Activated naive CD4-positive, alpha-beta T cell treated with anti-CD3 and anti-CD28 coated beads, Interleukin-2, amount 50 U/mL, for 72 hours (primary cell): ENCODE measurements around the gene RCCD1. TPM values are rescaled to one million over a fixed set of nuclear protein-coding genes. Genes with fewer than 3 reads are reported as not detected.

ENCODE experiments used
- ATAC-seq, 2 donors: fragments of 150-1000 bp; cut with Tn5 transposase; 2 replicates each; pipeline ENCODE4 v1.10.0; 2021; ENCODE audit warnings: mild to moderate bottlenecking in 2 of 2, moderate library complexity in 2 of 2
- DNase-seq, 2 donors: peaks; one replicate each; pipeline ENCODE4 v3.0.0; 2021 to 2022; ENCODE audit warnings: low spot score in 2 of 2
- H3K27ac Mint-ChIP-seq, 2 donors: one replicate each; pipeline ENCODE4 v1.8.0; 2022; ENCODE audit warnings: mild to moderate bottlenecking in 2 of 2, mixed read lengths in 2 of 2
- H3K36me3 Mint-ChIP-seq, 2 donors: one replicate each; pipeline ENCODE4 v1.8.0; 2022; ENCODE audit warnings: mixed read lengths in 2 of 2
- H3K9me3 Mint-ChIP-seq, 2 donors: one replicate each; pipeline ENCODE4 v1.8.0; 2022; ENCODE audit warnings: mixed read lengths in 2 of 2
- total RNA-seq, 2 donors: library from RNA; stranded (reverse); gene quantifications; one replicate each; pipeline ENCODE4 v1.2.3, GENCODE V29; 2022

Gene RCCD1
- total RNA-seq, 2 donors from 2014 or later, result 37.7 to 58.7 TPM

DNA sequence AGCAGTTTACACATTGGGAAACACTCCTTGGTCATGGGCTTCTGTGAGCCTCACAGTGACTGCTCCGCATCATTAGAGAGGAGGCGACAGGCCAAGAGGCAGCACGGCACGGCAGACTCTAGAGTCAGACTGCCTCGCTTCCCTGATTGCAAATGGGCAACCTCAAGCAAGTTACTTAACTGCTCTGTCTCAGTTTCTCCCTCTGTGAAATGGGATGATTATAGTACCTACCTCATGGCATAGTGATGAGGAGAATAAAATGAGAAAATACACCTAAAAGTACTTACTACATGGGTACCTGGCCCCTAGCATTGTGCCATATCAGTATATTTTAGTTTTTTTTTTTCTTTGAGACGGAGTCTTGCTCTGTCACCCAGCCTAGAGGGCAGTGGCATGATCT lies 4.0 kb upstream of the RCCD1 start:
- Mint-ChIP-seq H3K9me3 (no peaks in the 10 kb centered on the region), H3K27ac (peak overlapping the region in 1 of 2 donors; percentile 36), H3K36me3 (peaks cover 6 to 16% of the 10 kb centered on the region in 2 donors)
- no peak for ATAC-seq
- DNase-seq, result no peak

- Mint-ChIP-seq H3K36me3 (peaks cover 13 to 16% of the 10 kb centered on the region in 2 donors), H3K27ac (peak overlapping the region in 1 of 2 donors; percentile 52), H3K9me3 (no peaks in the 10 kb centered on the region)
- DNase-seq (no peak), ATAC-seq (no peak)
Measured at GRCh38 chr15:90952901-90953677, 1.6 kb upstream of the RCCD1 start.

DNA sequence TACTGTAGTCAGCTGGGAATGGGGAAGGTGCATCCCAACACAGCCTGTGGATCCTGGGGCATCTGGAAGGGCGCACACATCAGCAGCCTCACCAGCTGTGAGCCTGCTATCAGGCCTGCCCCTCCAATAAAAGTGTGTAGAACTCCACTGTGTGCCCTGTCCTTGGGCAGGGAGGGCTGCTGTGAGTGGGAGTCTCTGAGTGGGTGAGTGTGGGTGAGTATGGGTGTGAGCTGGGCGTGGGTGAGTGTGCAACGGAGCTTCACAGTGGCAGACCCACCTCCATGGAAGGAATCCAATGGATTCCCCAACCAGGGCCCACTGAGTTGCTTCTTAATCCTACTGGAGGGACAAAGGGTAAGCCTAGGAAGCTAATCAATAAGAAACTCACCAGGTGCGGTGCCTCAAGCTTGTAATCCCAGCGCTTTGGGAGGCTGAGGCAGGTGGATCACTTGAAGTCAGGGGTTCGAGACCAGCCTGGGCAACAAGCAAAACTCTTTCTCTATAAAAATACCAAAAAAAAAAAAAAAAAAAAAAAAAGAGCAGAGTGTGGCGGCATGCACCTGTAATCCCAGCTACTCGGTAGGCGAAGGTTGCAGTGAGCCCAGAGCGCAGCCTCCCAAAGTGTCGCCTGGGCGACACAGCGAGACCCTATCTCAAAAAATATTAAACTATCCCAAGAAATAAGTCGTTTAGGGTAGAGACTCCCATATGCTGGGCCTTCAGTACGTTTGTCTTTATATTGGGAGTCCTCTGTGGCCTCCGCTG lies 555 bp upstream of the RCCD1 start:
- no peaks in the 10 kb centered on the region for H3K9me3 Mint-ChIP-seq
- peak overlapping the region; percentile 86 to 98 for H3K27ac Mint-ChIP-seq
- ATAC-seq (no peak), DNase-seq (no peak)
- H3K36me3 Mint-ChIP-seq, result peaks cover 13 to 16% of the 10 kb centered on the region in 2 donors

GRCh38 chr15:90955624-90956273 lies 1.1 kb downstream of the RCCD1 start:
- ATAC-seq, result no peak
- Mint-ChIP-seq H3K27ac (peak overlapping the region; percentile 81 to 98), H3K36me3 (peaks cover 19 to 23% of the 10 kb centered on the region in 2 donors), H3K9me3 (no peaks in the 10 kb centered on the region)
- no peak for DNase-seq

GRCh38 chr15:90956274-90957030 lies 1.8 kb downstream of the RCCD1 start:
- Mint-ChIP-seq H3K27ac (peak overlapping the region; percentile 81 to 98), H3K9me3 (no peaks in the 10 kb centered on the region), H3K36me3 (peaks cover 26 to 30% of the 10 kb centered on the region in 2 donors)
- ATAC-seq (no peak), DNase-seq (peak in 1 of 2 donors; percentile 69)

- Mint-ChIP-seq H3K27ac (peak overlapping the region in 1 of 2 donors; percentile 75), H3K9me3 (no peaks in the 10 kb centered on the region), H3K36me3 (peaks cover 27 to 31% of the 10 kb centered on the region in 2 donors)
- no peak for DNase-seq
- no peak for ATAC-seq
Measured at GRCh38 chr15:90957031-90957790, 2.5 kb downstream of the RCCD1 start.

DNA sequence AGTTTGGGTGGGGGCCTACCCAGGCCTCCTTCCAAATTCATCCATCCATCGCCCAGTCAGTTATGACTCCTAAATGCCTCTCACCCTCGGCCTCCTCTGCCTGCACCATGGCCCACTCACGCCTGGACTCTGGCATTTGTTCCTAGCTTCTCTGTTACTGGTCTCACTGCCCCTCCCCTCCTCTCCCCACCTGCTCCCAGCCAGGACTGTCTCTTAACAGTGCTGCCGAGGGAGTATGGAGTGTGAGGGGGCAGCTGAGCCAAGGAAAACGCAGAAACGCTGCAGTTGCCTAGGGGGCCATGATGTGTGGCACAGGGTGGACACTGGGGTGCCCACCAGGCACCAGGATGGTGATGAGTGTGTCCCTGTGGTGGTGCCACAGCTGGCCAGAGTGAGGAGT lies 3.1 kb downstream of the RCCD1 start:
- H3K9me3 Mint-ChIP-seq, result no peaks in the 10 kb centered on the region
- H3K27ac Mint-ChIP-seq, result peak overlapping the region in 1 of 2 donors; percentile 75
- no peak for DNase-seq
- no peak for ATAC-seq
- peaks cover 24 to 31% of the 10 kb centered on the region in 2 donors for H3K36me3 Mint-ChIP-seq

- ATAC-seq, result no peak
- peak overlapping the region in 1 of 2 donors; percentile 85 for H3K27ac Mint-ChIP-seq
- peaks cover 11 to 33% of the 10 kb centered on the region in 2 donors for H3K36me3 Mint-ChIP-seq
- DNase-seq, result no peak
- H3K9me3 Mint-ChIP-seq, result no peaks in the 10 kb centered on the region
Measured at GRCh38 chr15:90959028-90959595, 4.4 kb downstream of the RCCD1 start.

DNA sequence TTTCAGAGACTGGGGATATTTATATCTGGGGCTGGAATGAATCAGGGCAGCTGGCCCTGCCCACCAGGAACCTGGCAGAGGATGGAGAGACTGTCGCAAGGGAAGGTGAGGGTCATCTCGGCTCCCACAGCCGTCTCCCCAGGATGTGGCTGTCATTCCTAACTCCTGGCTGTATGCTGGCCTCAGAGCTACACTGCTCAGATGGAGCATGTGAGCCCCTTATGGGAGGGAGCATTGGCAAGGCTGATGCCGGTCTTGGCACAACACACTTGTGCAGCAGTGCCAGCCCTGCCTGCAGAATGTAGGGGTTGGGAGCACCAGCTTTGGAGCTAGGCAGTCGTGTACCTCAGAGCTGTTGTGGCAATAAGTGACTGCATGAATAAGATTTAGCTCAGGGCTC lies 5.2 kb downstream of the RCCD1 start:
- DNase-seq (no peak), ATAC-seq (no peak)
- Mint-ChIP-seq H3K9me3 (no peaks in the 10 kb centered on the region), H3K27ac (peak overlapping the region in 1 of 2 donors; percentile 85), H3K36me3 (peaks cover 11 to 33% of the 10 kb centered on the region in 2 donors)

DNA sequence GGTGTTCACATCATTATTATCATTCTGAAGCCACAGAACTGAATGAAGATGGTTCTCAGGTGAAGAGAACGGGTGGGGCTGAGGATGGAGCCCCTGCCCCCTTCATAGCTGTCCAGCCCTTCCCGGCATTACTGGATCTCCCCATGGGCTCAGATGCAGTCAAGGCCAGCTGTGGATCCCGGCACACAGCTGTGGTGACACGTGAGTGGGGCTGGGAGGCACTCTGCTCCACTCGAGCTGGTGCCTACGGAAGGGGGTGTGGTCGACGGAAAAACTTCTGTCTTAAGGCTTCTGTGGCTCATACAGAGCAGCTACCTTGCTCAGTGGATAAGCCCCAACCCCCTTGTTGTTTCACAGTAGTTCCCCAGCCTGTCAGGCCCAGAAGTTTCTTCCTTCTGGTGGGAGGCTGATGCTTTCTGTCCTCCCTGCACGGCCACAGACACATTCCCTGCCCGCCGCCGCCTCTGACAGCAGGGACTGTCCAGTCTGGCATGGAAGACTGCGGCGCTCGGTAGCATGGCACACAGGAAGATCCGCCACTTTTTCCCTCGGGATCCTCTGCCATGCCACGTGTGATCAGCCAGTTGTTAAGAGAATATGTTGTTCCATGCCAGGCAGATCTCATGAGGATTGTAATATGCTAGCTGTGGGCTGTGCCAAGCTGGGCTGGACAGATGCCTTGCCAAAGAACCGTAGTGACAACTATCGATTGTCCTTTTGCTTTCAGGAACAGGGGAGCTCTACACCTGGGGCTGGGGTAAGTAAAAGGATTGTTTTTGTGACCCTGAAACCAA lies 5.8 kb downstream of the RCCD1 start:
- Mint-ChIP-seq H3K36me3 (peaks cover 11 to 33% of the 10 kb centered on the region in 2 donors), H3K9me3 (no peaks in the 10 kb centered on the region), H3K27ac (peak overlapping the region in 1 of 2 donors; percentile 80)
- DNase-seq, result no peak
- ATAC-seq, result no peak

DNA sequence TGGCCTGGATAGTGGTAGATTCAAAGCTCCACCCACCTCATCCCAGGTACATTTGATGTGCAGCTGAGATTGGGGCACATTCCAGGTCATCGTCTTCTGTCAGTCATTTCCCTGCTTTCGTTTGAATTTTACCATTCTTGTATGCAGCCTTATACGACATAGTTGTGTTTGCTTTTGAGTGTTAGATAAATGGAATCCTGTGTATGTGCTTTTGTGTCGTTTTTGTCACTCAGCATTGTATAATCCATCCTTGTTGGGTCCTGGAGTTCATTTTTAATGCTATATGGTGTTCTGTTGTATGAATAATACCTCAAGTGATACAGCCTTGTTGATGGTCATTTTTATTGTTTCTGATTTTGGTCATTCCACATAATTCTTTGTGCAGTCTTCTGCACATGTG lies 7.3 kb downstream of the RCCD1 start:
- H3K27ac Mint-ChIP-seq, result no peak overlapping the region
- no peak for ATAC-seq
- no peak for DNase-seq

GRCh38 chr15:90966262-90966661 lies 11.6 kb downstream of the RCCD1 start:
- H3K9me3 Mint-ChIP-seq, result no peaks in the 10 kb centered on the region
- DNase-seq, result no peak

More for the DNA sequence above, 7.3 kb downstream of the RCCD1 start:
- Mint-ChIP-seq H3K9me3 (no peaks in the 10 kb centered on the region), H3K36me3 (peaks cover 18 to 26% of the 10 kb centered on the region in 2 donors)

DNA sequence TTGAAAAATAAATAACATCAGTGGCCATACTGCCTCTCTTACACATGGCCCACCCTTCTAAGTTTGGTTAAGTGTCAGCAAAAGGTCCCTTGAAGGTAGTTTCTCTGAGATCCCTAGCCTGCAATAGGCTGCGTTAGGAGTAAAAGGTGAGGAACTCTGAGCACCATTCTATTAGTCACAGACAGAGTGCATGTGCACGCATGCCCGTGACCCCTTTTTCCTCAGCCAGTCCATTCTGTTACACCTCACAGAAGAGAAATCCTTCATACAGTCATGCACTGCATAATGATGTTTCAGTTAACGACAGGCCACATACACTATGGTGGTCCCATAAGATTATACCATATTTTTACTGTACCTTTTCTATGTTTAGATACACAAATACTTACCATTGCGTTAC lies 12.5 kb downstream of the RCCD1 start:
- H3K27ac Mint-ChIP-seq, result no peak overlapping the region
- H3K36me3 Mint-ChIP-seq, result peaks cover 9 to 32% of the 10 kb centered on the region in 2 donors
- ATAC-seq, result peak in 1 of 2 donors; percentile 4
- DNase-seq, result no peak
- H3K9me3 Mint-ChIP-seq, result no peaks in the 10 kb centered on the region

More at GRCh38 chr15:90966262-90966661, 11.6 kb downstream of the RCCD1 start:
- Mint-ChIP-seq H3K27ac (no peak overlapping the region), H3K36me3 (peaks cover 12 to 34% of the 10 kb centered on the region in 2 donors)
- no peak for ATAC-seq

GRCh38 chr15:90968434-90968833 lies 13.8 kb downstream of the RCCD1 start:
- H3K9me3 Mint-ChIP-seq, result no peaks in the 10 kb centered on the region
- DNase-seq (no peak), ATAC-seq (no peak)
- peak overlapping the region; percentile 1 to 55 for H3K27ac Mint-ChIP-seq
- peaks cover 8 to 35% of the 10 kb centered on the region in 2 donors for H3K36me3 Mint-ChIP-seq

GRCh38 chr15:90970274-90970673 lies 15.6 kb downstream of the RCCD1 start:
- peaks cover 18 to 53% of the 10 kb centered on the region in 2 donors for H3K36me3 Mint-ChIP-seq
- no peak for DNase-seq
- no peaks in the 10 kb centered on the region for H3K9me3 Mint-ChIP-seq
- ATAC-seq, result no peak
- H3K27ac Mint-ChIP-seq, result no peak overlapping the region
